Transverse colon (tissue), 4 donors: ENCODE data around the gene ZC3H12D. TPM values are rescaled to one million over a fixed set of nuclear protein-coding genes. Genes with fewer than 3 reads are reported as not detected.

Source experiments
- DNase-seq: peaks from one replicate; pipeline ENCODE4 v3.0.0-alpha.2; 2019
- H3K27ac ChIP-seq, 4 donors: fragments of 200-600 bp; sonication (generic); 2 replicates each; pipeline ENCODE4 v1.5.1; 2016 to 2018; ENCODE audit warnings: inconsistent platforms in 4 of 4
- H3K27me3 ChIP-seq: fragments of 200-600 bp; sonication (generic); 2 replicates; pipeline ENCODE4 v1.5.1; 2017; ENCODE audit warnings: inconsistent platforms
- H3K36me3 ChIP-seq, 4 donors: fragments of 200-600 bp; sonication (generic); 2 replicates each; pipeline ENCODE4 v1.5.1; 2017 to 2019; ENCODE audit warnings: inconsistent platforms in 4 of 4
- H3K4me1 ChIP-seq, 4 donors: fragments of 200-600 bp; sonication (generic); 2 replicates each; pipeline ENCODE4 v1.5.1; 2017 to 2020; ENCODE audit warnings: inconsistent platforms in 4 of 4
- H3K4me3 ChIP-seq, 4 donors: fragments of 200-600 bp; sonication (generic); 1 replicate in 1 of 4; 2 replicates in 3 of 4; pipeline versions ENCODE4 v1.5.1 to v1.6.1; 2017 to 2019; ENCODE audit warnings: inconsistent platforms in 4 of 4
- H3K9me3 ChIP-seq, 2 donors: fragments of 200-600 bp; sonication (generic); 2 replicates each; pipeline ENCODE4 v1.5.1; 2017 to 2019; ENCODE audit warnings: inconsistent platforms in 2 of 2
- CTCF ChIP-seq, 5 experiments: fragments of 200-600 bp in 3 of 5; fragments of 450-650 bp in 2 of 5; sonication (generic) in 3 of 5; IDR thresholded peaks; 1 replicate in 2 of 5; 2 replicates in 3 of 5; pipeline ENCODE4 v1.5.1; 2016 to 2017; ENCODE audit warnings: antibody characterized with exemption in 5 of 5, inconsistent platforms in 3 of 5, mild to moderate bottlenecking in 2 of 5, moderate library complexity in 1 of 5
- EP300 ChIP-seq: sonication (generic); formaldehyde crosslinking; IDR thresholded peaks from one replicate; pipeline ENCODE4 v1.6.1; 2017; ENCODE audit warnings: antibody characterized with exemption, low read depth
- POLR2A ChIP-seq: fragments of 450-650 bp; IDR thresholded peaks from one replicate; pipeline ENCODE4 v1.6.1; 2016; ENCODE audit warnings: antibody characterized with exemption, mild to moderate bottlenecking, moderate library complexity
- POLR2AphosphoS5 ChIP-seq, 3 donors: sonication (generic); formaldehyde crosslinking; IDR thresholded peaks; one replicate each; pipeline ENCODE4 v1.6.1; 2016; ENCODE audit warnings: antibody characterized with exemption in 3 of 3
- WGBS, 2 donors: methylation state at CpG; one replicate each; pipeline ENCODE4 v1.1.5; 2018; ENCODE audit warnings: low coverage in 1 of 2; 5-methylcytosine and 5-hydroxymethylcytosine counted together
- in situ Hi-C, 4 donors: fragments of 200-750 bp; cut with MboI; loops; one replicate each; pipeline versions ENCODE4 v1.15.0 to v1.15.1; 2017; ENCODE audit warnings: low sequenced_read_pairs in 3 of 4, low pct_ligation_motif_present in 1 of 4, low pct_unique_long_range_greater_than_20kb in 1 of 4
- intact Hi-C: fragments of 100-400 bp; cut with DNase I; formaldehyde crosslinking; loops from one replicate; pipeline ENCODE4 v1.15.1; 2023; ENCODE audit warnings: low total_unique reads
- total RNA-seq, 4 donors: library from RNA; depleted of rRNA; stranded (reverse); fragments of >200 nt; gene quantifications; one replicate each; pipeline ENCODE4 v1.1.0, GENCODE V29; 2016

Gene ZC3H12D
- total RNA-seq, 4 donors from 2014 or later, result 1.8 to 24.3 (median 12.1) TPM

DNA sequence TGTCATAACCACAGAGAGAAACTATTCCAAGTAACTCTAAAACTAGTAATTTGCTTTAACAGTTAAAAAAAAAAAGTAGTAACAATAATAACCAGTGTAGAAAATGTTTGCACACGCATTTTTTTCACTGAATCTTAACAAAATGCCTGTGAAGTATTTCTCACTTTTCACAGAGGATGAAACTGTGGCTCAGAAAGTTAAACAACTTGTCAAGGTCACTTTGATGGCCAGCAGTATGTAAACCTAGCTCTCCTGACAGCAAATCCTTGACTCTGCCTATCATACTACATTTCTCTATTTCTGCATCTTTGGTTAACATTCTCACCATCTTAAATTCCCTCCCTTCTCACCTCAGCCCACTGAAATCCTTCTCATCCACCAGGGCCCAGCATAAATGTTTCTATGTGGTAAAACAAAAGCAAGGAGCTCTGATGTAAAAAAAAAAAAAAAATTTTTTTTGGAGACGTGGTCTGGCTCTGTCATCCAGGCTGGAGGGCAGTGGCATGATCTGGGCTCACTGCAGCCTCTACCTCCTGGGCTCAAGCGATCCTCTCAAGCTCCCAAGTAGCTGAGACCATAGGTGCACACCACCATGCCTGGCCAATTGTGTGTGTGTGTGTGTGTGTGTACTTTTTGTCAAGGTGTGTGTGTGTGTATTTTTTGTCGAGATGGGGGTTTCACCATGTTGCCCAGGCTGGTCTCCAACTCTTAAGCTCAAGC, 26.1 kb upstream of the ZC3H12D start:
- intact Hi-C loops, result no loop called here
- no peak for TF ChIP-seq CTCF (IDR thresholded peaks at IDR 0.05)
- no peak for TF ChIP-seq POLR2A
- no peak for TF ChIP-seq EP300
- TF ChIP-seq POLR2AphosphoS5 (IDR thresholded peaks at IDR 0.05), result no peak
- Histone ChIP-seq H3K9me3 (no peaks in the 10 kb centered on the region), H3K27me3 (no peaks in the 10 kb centered on the region), H3K27ac (no peak overlapping the region), H3K36me3 (peaks cover 0 to 24% (median under 1%) of the 10 kb centered on the region in 4 donors), H3K4me1 (no peaks in the 10 kb centered on the region), H3K4me3 (no peak overlapping the region)
- DNase-seq, result no peak
- in situ Hi-C loops, result loop anchor here in 2 of 4 donors (10.0 to 25.0 kb wide), 4 partner anchors 76 to 486 kb away; no protein-coding TSS in a partner anchor
- 87 to 90% methylated on average over 1 to 4 of the region's 4 CpGs for WGBS, 2 donors

- in situ Hi-C loops, result loop anchor here in 1 of 4 donors (25.0 kb wide), 1 partner anchor 421 kb away; no protein-coding TSS in a partner anchor
- intact Hi-C loops, result no loop called here
- DNase-seq, result no peak
- Histone ChIP-seq H3K27me3 (no peaks in the 10 kb centered on the region), H3K4me3 (no peak overlapping the region), H3K36me3 (peaks cover 0 to 38% (median 0%) of the 10 kb centered on the region in 4 donors), H3K4me1 (no peaks in the 10 kb centered on the region), H3K27ac (no peak overlapping the region), H3K9me3 (no peaks in the 10 kb centered on the region)
- 60% methylated on average over 3 of the region's 3 CpGs for WGBS, 2 donors
- no peak for TF ChIP-seq POLR2A
- no peak for TF ChIP-seq CTCF (IDR thresholded peaks at IDR 0.05)
- TF ChIP-seq EP300, result no peak
- no peak for TF ChIP-seq POLR2AphosphoS5 (IDR thresholded peaks at IDR 0.05)
Measured at GRCh38 chr6:149508485-149508884, 23.7 kb upstream of the ZC3H12D start.

DNA sequence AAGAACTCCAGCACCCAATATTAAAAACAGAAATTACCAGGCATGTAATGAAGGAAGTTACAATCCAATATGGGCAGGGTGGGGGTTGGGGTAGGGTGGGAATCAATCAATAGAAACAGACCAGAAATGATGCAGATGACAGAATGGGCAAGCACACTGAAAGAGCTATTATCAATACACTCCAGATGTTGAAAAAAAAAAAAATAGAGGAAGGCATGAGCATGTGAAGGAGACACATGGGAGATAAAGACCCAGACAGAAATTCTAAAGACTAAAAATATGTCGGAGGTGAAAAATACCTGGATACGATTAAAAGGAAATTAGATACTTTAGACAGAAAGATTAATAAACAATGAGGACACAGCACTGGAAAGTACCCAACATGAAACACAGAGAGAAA, 19.1 kb upstream of the ZC3H12D start:
- in situ Hi-C loops (loop anchor here in 1 of 4 donors (25.0 kb wide), 1 partner anchor 417 kb away; no protein-coding TSS in a partner anchor), intact Hi-C loops (no loop called here)
- 85 to 94% methylated on average over 2 of the region's 2 CpGs for WGBS, 2 donors
- no peaks in the 10 kb centered on the region for H3K9me3 ChIP-seq
- peaks cover 0 to 17% (median 0%) of the 10 kb centered on the region in 4 donors for H3K36me3 ChIP-seq
- no peak for DNase-seq
- H3K27me3 ChIP-seq, result no peaks in the 10 kb centered on the region
- peaks cover 0 to 6% (median under 1%) of the 10 kb centered on the region in 4 donors for H3K4me1 ChIP-seq
- H3K27ac ChIP-seq, result no peak overlapping the region
- H3K4me3 ChIP-seq, result no peak overlapping the region
- no peak for TF ChIP-seq POLR2AphosphoS5 (IDR thresholded peaks at IDR 0.05)

GRCh38 chr6:149503276-149503675, 18.5 kb upstream of the ZC3H12D start:
- no peak for DNase-seq
- Histone ChIP-seq H3K4me3 (no peak overlapping the region), H3K9me3 (no peaks in the 10 kb centered on the region), H3K36me3 (peaks cover 0 to 17% (median 0%) of the 10 kb centered on the region in 4 donors), H3K27ac (no peak overlapping the region), H3K27me3 (no peaks in the 10 kb centered on the region), H3K4me1 (peaks cover 0 to 12% (median 6%) of the 10 kb centered on the region in 4 donors)
- no peak for TF ChIP-seq POLR2AphosphoS5 (IDR thresholded peaks at IDR 0.05)
- TF ChIP-seq CTCF (IDR thresholded peaks at IDR 0.05), result no peak
- TF ChIP-seq EP300, result no peak
- no peak for TF ChIP-seq POLR2A
- WGBS, 2 donors, result 61 to 74% methylated on average over 2 of the region's 2 CpGs
- in situ Hi-C loops (loop anchor here in 1 of 4 donors (25.0 kb wide), 1 partner anchor 416 kb away; no protein-coding TSS in a partner anchor), intact Hi-C loops (no loop called here)
